Liver (tissue), 9 donors: ENCODE data around the gene CDH23. TPM values are rescaled to one million over a fixed set of nuclear protein-coding genes. Genes with fewer than 3 reads are reported as not detected.

Source experiments
- DNase-seq: peaks from one replicate; pipeline ENCODE4 v3.0.0-alpha.2; 2017; ENCODE audit warnings: low spot score
- H3K27ac ChIP-seq, 2 donors: one replicate each; pipeline ENCODE4 v1.7.0; 2013; ENCODE audit warnings: inconsistent platforms in 2 of 2, low read length in 2 of 2, control low read depth in 1 of 2, low read depth in 1 of 2, mild to moderate bottlenecking in 1 of 2
- H3K27me3 ChIP-seq, 4 donors: one replicate each; pipeline versions ENCODE4 v1.6.1 to v1.7.0; 2013; ENCODE audit warnings: low read length in 3 of 4, inconsistent platforms in 1 of 4, mild to moderate bottlenecking in 1 of 4, moderate library complexity in 1 of 4; ENCODE audit not compliant: control insufficient read depth in 4 of 4, insufficient read depth in 4 of 4
- H3K36me3 ChIP-seq, 4 donors: one replicate each; pipeline versions ENCODE4 v1.6.1 to v1.7.0; 2013; ENCODE audit warnings: low read length in 3 of 4, mild to moderate bottlenecking in 3 of 4, low read depth in 1 of 4, moderate library complexity in 1 of 4; ENCODE audit not compliant: control insufficient read depth in 4 of 4, insufficient read depth in 3 of 4
- H3K4me1 ChIP-seq, 4 donors: one replicate each; pipeline versions ENCODE4 v1.6.1 to v1.7.0; 2013; ENCODE audit warnings: low read length in 3 of 4, mild to moderate bottlenecking in 3 of 4, moderate library complexity in 1 of 4; ENCODE audit not compliant: control insufficient read depth in 4 of 4, insufficient read depth in 4 of 4
- H3K4me3 ChIP-seq, 3 donors: one replicate each; pipeline versions ENCODE4 v1.6.1 to v1.7.0; 2013; ENCODE audit warnings: low read length in 3 of 3, control low read depth in 1 of 3, low read depth in 1 of 3, mild to moderate bottlenecking in 1 of 3
- H3K9ac ChIP-seq, 2 donors: one replicate each; pipeline ENCODE4 v1.7.0; 2013; ENCODE audit warnings: low read length in 2 of 2, mild to moderate bottlenecking in 2 of 2, moderate library complexity in 2 of 2, control low read depth in 1 of 2, low read depth in 1 of 2
- H3K9me3 ChIP-seq, 4 donors: one replicate each; pipeline versions ENCODE4 v1.6.1 to v1.7.0; 2013; ENCODE audit warnings: low read length in 3 of 4; ENCODE audit not compliant: control insufficient read depth in 4 of 4
- ATF3 ChIP-seq: IDR thresholded peaks from 2 replicates; pipeline ENCODE4 v1.6.1; 2016; ENCODE audit warnings: antibody characterized with exemption
- EGR1 ChIP-seq, 2 donors: IDR thresholded peaks; 2 replicates each; pipeline ENCODE4 v1.6.1; 2016 to 2018; ENCODE audit warnings: antibody characterized with exemption in 2 of 2, low read depth in 2 of 2
- FOXA1 ChIP-seq: IDR thresholded peaks from 2 replicates; pipeline ENCODE4 v1.6.1; 2016; ENCODE audit warnings: antibody characterized with exemption
- FOXA2 ChIP-seq: IDR thresholded peaks from 2 replicates; pipeline ENCODE4 v1.6.1; 2016; ENCODE audit warnings: antibody characterized with exemption
- GABPA ChIP-seq, 2 donors: IDR thresholded peaks in 1 of 2; conservative IDR thresholded peaks in 1 of 2; 2 replicates each; pipeline ENCODE4 v1.6.1; 2016; ENCODE audit warnings: antibody characterized with exemption in 2 of 2, mild to moderate bottlenecking in 1 of 2, moderate library complexity in 1 of 2
- HNF4A ChIP-seq, 2 donors: conservative IDR thresholded peaks; 2 replicates each; pipeline ENCODE4 v1.6.1; 2016; ENCODE audit warnings: antibody characterized with exemption in 2 of 2, mild to moderate bottlenecking in 2 of 2
- HNF4G ChIP-seq: IDR thresholded peaks from 2 replicates; pipeline ENCODE4 v1.6.1; 2016; ENCODE audit warnings: antibody characterized with exemption
- JUND ChIP-seq, 2 donors: IDR thresholded peaks; 2 replicates each; pipeline ENCODE4 v1.6.1; 2016; ENCODE audit warnings: antibody characterized with exemption in 2 of 2
- MAX ChIP-seq: IDR thresholded peaks from 2 replicates; pipeline ENCODE4 v1.6.1; 2016; ENCODE audit warnings: antibody characterized with exemption
- NR2F2 ChIP-seq: IDR thresholded peaks from 2 replicates; pipeline ENCODE4 v1.6.1; 2016; ENCODE audit warnings: antibody characterized with exemption
- RAD21 ChIP-seq, 2 donors: IDR thresholded peaks; 2 replicates each; pipeline ENCODE4 v1.6.1; 2016; ENCODE audit warnings: antibody characterized with exemption in 2 of 2, mild to moderate bottlenecking in 2 of 2
- RXRA ChIP-seq, 2 donors: IDR thresholded peaks; 2 replicates each; pipeline ENCODE4 v1.6.1; 2017 to 2018; ENCODE audit warnings: antibody characterized with exemption in 2 of 2, mild to moderate bottlenecking in 1 of 2
- TAF1 ChIP-seq: conservative IDR thresholded peaks from 2 replicates; pipeline ENCODE4 v1.6.1; 2016; ENCODE audit warnings: antibody characterized with exemption, mild to moderate bottlenecking
- YY1 ChIP-seq: IDR thresholded peaks from 2 replicates; pipeline ENCODE4 v1.6.1; 2016; ENCODE audit warnings: antibody characterized with exemption, mild to moderate bottlenecking
- ZBTB33 ChIP-seq: IDR thresholded peaks from 2 replicates; pipeline ENCODE4 v1.6.1; 2016; ENCODE audit warnings: antibody characterized with exemption
- whole genome bisulfite sequencing: extraction: QIAGEN DNeasy Blood & Tissue Kit; methylation state at CpG from one replicate; pipeline ENCODE4 v1.1.7; 2013; 5-methylcytosine and 5-hydroxymethylcytosine counted together
- polyA plus RNA-seq, 2 donors: library from polyadenylated mRNA; stranded (reverse) in 1 of 2; unstranded in 1 of 2; fragments of 200-250 nt in 1 of 2; fragments of >200 nt in 1 of 2; fragmentation: Nextera tagmentation in 1 of 2; extraction: Ambion mirVana in 1 of 2; gene quantifications; one replicate each; pipeline versions ENCODE4 v1.2.1 to v1.2.3, GENCODE V29; 2013 to 2015
- total RNA-seq, 2 donors: library from RNA; depleted of rRNA; stranded (reverse); fragments of >200 nt; gene quantifications; one replicate each; pipeline ENCODE4 v1.2.3, GENCODE V29; 2014
- donor health status: healthy.
- donor health status: healthy.
- donor health status: healthy.
- donor health status: healthy.
- donor health status: healthy.

CDH23 gene
- total and polyA plus RNA-seq, 4 donors, result 1.5 to 4.7 (median 3.4) TPM

- Histone ChIP-seq H3K27me3 (no peaks in the 10 kb centered on the region), H3K9ac (no peak overlapping the region), H3K4me3 (no peak overlapping the region), H3K9me3 (no peaks in the 10 kb centered on the region), H3K27ac (no peak overlapping the region), H3K36me3 (no peaks in the 10 kb centered on the region), H3K4me1 (peaks cover 10 to 20% (median 15%) of the 10 kb centered on the region in 4 donors)
- no peak for TF ChIP-seq HNF4G
- TF ChIP-seq FOXA1, result no peak
- TF ChIP-seq YY1, result no peak
- no peak for TF ChIP-seq RXRA (IDR thresholded peaks at IDR 0.05)
- TF ChIP-seq FOXA2, result no peak
- TF ChIP-seq TAF1, result no peak
- TF ChIP-seq GABPA (IDR thresholded peaks at IDR 0.05 in 1 of 2, conservative IDR thresholded peaks at IDR 0.05 in 1 of 2), result no peak
- no peak for TF ChIP-seq JUND (IDR thresholded peaks at IDR 0.05)
- TF ChIP-seq RAD21 (IDR thresholded peaks at IDR 0.05), result no peak
- no peak for TF ChIP-seq ATF3
- WGBS, result 92% methylated on average over 11 of the region's 11 CpGs
- no peak for DNase-seq
These were observed 228.9 kb downstream of the CDH23 start for GRCh38 chr10:71625445-71626175.

GRCh38 chr10:71627230-71627939, 230.7 kb downstream of the CDH23 start:
- Histone ChIP-seq H3K4me1 (peaks cover 4 to 11% (median 6%) of the 10 kb centered on the region in 4 donors), H3K27me3 (no peaks in the 10 kb centered on the region), H3K27ac (no peak overlapping the region), H3K4me3 (no peak overlapping the region), H3K9me3 (no peaks in the 10 kb centered on the region), H3K36me3 (no peaks in the 10 kb centered on the region), H3K9ac (no peak overlapping the region)
- 83% methylated on average over 14 of the region's 14 CpGs for WGBS
- no peak for DNase-seq
- TF ChIP-seq TAF1, result no peak
- TF ChIP-seq EGR1 (IDR thresholded peaks at IDR 0.05; ENCODE audit: low read depth in 2 of 2), result no peak
- TF ChIP-seq FOXA2, result no peak
- TF ChIP-seq HNF4A (conservative IDR thresholded peaks at IDR 0.05), result no peak
- no peak for TF ChIP-seq YY1
- TF ChIP-seq RXRA (IDR thresholded peaks at IDR 0.05), result no peak
- TF ChIP-seq RAD21 (IDR thresholded peaks at IDR 0.05), result no peak
- TF ChIP-seq MAX, result no peak
- TF ChIP-seq ATF3, result no peak
- no peak for TF ChIP-seq FOXA1
- TF ChIP-seq NR2F2, result no peak
- TF ChIP-seq ZBTB33, result no peak
- no peak for TF ChIP-seq GABPA (IDR thresholded peaks at IDR 0.05 in 1 of 2, conservative IDR thresholded peaks at IDR 0.05 in 1 of 2)
